Measurements from ENCODE around the gene METTL8. TPM values are rescaled to one million over a fixed set of nuclear protein-coding genes. Genes with fewer than 3 reads are reported as not detected.

METTL8 gene
- total RNA-seq, 1 experiment from 2014 or later: 34.4 TPM

DNA sequence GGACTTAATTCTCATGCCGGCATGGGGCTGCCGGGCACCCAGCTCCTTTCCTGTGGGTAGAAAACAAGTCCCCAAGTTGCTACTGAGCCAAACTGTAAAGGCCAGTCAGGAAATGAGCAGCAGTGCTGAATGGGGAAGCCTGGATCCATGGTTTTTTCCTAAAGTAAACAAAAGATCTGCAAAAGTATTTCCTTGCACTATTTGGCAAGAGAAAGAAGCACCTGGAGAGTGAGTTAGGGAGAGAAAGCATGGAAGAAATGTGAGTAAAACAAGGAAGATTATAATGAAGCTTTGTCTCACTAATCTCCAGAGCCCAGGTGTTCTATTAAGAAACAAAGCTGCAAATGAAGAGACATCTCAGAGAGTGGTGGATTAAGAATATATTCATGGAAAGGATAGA lies 117.6 kb downstream of the METTL8 start:
- ATAC-seq (no peak), DNase-seq (ENCODE audit: low read depth, low spot score) (no peak)
- TF ChIP-seq, protein P1, sequence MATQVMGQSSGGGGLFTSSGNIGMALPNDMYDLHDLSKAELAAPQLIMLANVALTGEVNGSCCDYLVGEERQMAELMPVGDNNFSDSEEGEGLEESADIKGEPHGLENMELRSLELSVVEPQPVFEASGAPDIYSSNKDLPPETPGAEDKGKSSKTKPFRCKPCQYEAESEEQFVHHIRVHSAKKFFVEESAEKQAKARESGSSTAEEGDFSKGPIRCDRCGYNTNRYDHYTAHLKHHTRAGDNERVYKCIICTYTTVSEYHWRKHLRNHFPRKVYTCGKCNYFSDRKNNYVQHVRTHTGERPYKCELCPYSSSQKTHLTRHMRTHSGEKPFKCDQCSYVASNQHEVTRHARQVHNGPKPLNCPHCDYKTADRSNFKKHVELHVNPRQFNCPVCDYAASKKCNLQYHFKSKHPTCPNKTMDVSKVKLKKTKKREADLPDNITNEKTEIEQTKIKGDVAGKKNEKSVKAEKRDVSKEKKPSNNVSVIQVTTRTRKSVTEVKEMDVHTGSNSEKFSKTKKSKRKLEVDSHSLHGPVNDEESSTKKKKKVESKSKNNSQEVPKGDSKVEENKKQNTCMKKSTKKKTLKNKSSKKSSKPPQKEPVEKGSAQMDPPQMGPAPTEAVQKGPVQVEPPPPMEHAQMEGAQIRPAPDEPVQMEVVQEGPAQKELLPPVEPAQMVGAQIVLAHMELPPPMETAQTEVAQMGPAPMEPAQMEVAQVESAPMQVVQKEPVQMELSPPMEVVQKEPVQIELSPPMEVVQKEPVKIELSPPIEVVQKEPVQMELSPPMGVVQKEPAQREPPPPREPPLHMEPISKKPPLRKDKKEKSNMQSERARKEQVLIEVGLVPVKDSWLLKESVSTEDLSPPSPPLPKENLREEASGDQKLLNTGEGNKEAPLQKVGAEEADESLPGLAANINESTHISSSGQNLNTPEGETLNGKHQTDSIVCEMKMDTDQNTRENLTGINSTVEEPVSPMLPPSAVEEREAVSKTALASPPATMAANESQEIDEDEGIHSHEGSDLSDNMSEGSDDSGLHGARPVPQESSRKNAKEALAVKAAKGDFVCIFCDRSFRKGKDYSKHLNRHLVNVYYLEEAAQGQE (IDR thresholded peaks at IDR 0.05; ENCODE audit: low read depth): no peak
- TF ChIP-seq EZH2 (IDR thresholded peaks at IDR 0.05): no peak
- TF ChIP-seq SIN3A (IDR thresholded peaks at IDR 0.05; ENCODE audit: low read depth): no peak
- TF ChIP-seq EGR1 (IDR thresholded peaks at IDR 0.05; ENCODE audit: low read depth): no peak
- no peak for TF ChIP-seq JUND (IDR thresholded peaks at IDR 0.05)
- no peak for TF ChIP-seq CTCF (IDR thresholded peaks at IDR 0.05 in 2 of 3, conservative IDR thresholded peaks at IDR 0.05 in 1 of 3; ENCODE audit: borderline replicate concordance in 1 of 3, insufficient read depth in 1 of 3, low read depth in 2 of 3, low read length in 2 of 3)
- no peak for TF ChIP-seq MAX (IDR thresholded peaks at IDR 0.05)
- H3K79me2 ChIP-seq (ENCODE audit: insufficient read depth, low read length): no peaks in the 10 kb centered on the region
- BruUV-seq (replicated peaks): no TSS peak
- no peaks in the 10 kb centered on the region for H4K20me1 ChIP-seq (ENCODE audit: insufficient read depth)
- H3K9me2 ChIP-seq (ENCODE audit: insufficient read depth): no peaks in the 10 kb centered on the region
- no peak overlapping the region for H3K9ac ChIP-seq (ENCODE audit: low read length)
- no peaks in the 10 kb centered on the region for H3K4me1 ChIP-seq (ENCODE audit: control insufficient read depth in 1 of 2, insufficient read depth in 2 of 2, low read length in 2 of 2)
- POLR2A ChIA-PET: interaction anchor here (0.9 kb wide), 1 partner anchor 20 kb away, joined by 4 read pairs; no protein-coding TSS in a partner anchor
- H2AFZ ChIP-seq (ENCODE audit: low read depth, low read length, poor library complexity, severe bottlenecking): no peak overlapping the region
- no peaks in the 10 kb centered on the region for H3K27me3 ChIP-seq (ENCODE audit: insufficient read depth, low read length)
- intact Hi-C loops (cut with micrococcal nuclease): no loop called here
- H3K9me3 ChIP-seq (ENCODE audit: control insufficient read depth in 1 of 2, insufficient read depth in 1 of 2, low read depth in 1 of 2, low read length in 2 of 2): no peaks in the 10 kb centered on the region; a peak in 1 of 4 replicates
- H3K4me2 ChIP-seq (ENCODE audit: low read length): no peak overlapping the region
- no peak overlapping the region for H3K27ac ChIP-seq (ENCODE audit: low read depth, low read length)
- no peak overlapping the region for H3K4me3 ChIP-seq (replicated peaks in 1 of 2; ENCODE audit: low read depth in 1 of 2, low read length in 2 of 2)
- CTCF ChIA-PET: no interaction called here
- RAD21 ChIA-PET (ENCODE audit: low non-redundant PET in 1 of 2, low total read pairs in 2 of 2, uncharacterized antibody in 2 of 2, unreplicated experiment in 2 of 2): no interaction called here
- H3K36me3 ChIP-seq (ENCODE audit: control insufficient read depth in 1 of 2, insufficient read depth in 2 of 2, low read length in 2 of 2): peaks cover 0 to 2% of the 10 kb centered on the region in 2 experiments; a peak in 1 of 4 replicates

Measured in HCT116 (cell line).